Gastroesophageal sphincter (tissue), 4 donors: ENCODE data around the gene TNFSF12. TPM values are rescaled to one million over a fixed set of nuclear protein-coding genes. Genes with fewer than 3 reads are reported as not detected.

Experiments used
- ATAC-seq: fragments of 150-250 bp; one replicate; pipeline ENCODE4 v1.9.1; 2016; ENCODE audit warnings: mild to moderate bottlenecking, moderate library complexity
- H3K27ac ChIP-seq, 4 donors: fragments of 200-600 bp; sonication (generic) in 3 of 4; 1 replicate in 3 of 4; 2 replicates in 1 of 4; pipeline ENCODE4 v1.5.1; 2016 to 2019
- H3K27me3 ChIP-seq: fragments of 200-600 bp; sonication (generic); one replicate; pipeline ENCODE4 v1.5.1; 2019
- H3K36me3 ChIP-seq, 2 donors: fragments of 200-600 bp; sonication (generic); one replicate each; pipeline ENCODE4 v1.5.1; 2019; ENCODE audit warnings: control low read depth in 1 of 2
- H3K4me1 ChIP-seq, 3 donors: fragments of 200-600 bp; sonication (generic); 1 replicate in 2 of 3; 2 replicates in 1 of 3; pipeline ENCODE4 v1.5.1; 2016 to 2019; ENCODE audit warnings: control low read depth in 2 of 3
- H3K4me3 ChIP-seq, 2 donors: fragments of 200-600 bp; sonication (generic); one replicate each; pipeline ENCODE4 v1.5.1; 2019; ENCODE audit warnings: mild to moderate bottlenecking in 1 of 2, moderate library complexity in 1 of 2
- H3K9me3 ChIP-seq, 3 donors: fragments of 200-600 bp; sonication (generic); one replicate each; pipeline ENCODE4 v1.5.1; 2017 to 2019; ENCODE audit warnings: control low read depth in 2 of 3
- EP300 ChIP-seq: sonication (generic); formaldehyde crosslinking; IDR thresholded peaks from one replicate; pipeline ENCODE4 v1.6.1; 2017; ENCODE audit warnings: antibody characterized with exemption, mild to moderate bottlenecking
- POLR2A ChIP-seq, 2 donors: fragments of 450-650 bp; IDR thresholded peaks; one replicate each; pipeline ENCODE4 v1.6.1; 2017; ENCODE audit warnings: antibody characterized with exemption in 2 of 2, mild to moderate bottlenecking in 2 of 2, moderate library complexity in 1 of 2
- POLR2AphosphoS5 ChIP-seq: sonication (generic); formaldehyde crosslinking; IDR thresholded peaks from one replicate; pipeline ENCODE4 v1.6.1; 2017; ENCODE audit warnings: antibody characterized with exemption
- WGBS, 2 donors: methylation state at CpG; one replicate each; pipeline ENCODE4 v1.1.5; 2018; ENCODE audit warnings: low coverage in 1 of 2; 5-methylcytosine and 5-hydroxymethylcytosine counted together
- total RNA-seq, 4 donors: library from RNA; depleted of rRNA; stranded (reverse); fragments of >200 nt; gene quantifications; one replicate each; pipeline ENCODE4 v1.1.0, GENCODE V29; 2016
- TF ChIP-seq, protein P1 (sequence below), 4 experiments: fragments of 200-600 bp in 2 of 4; fragments of 450-650 bp in 2 of 4; sonication (generic) in 1 of 4; IDR thresholded peaks; one replicate each; pipeline ENCODE4 v1.5.1; 2017 to 2019; ENCODE audit warnings: antibody characterized with exemption in 4 of 4, mild to moderate bottlenecking in 2 of 4, moderate library complexity in 2 of 4

Gene TNFSF12
- total RNA-seq, 4 donors from 2014 or later, result 61.1 to 108 (median 84.7) TPM

DNA sequence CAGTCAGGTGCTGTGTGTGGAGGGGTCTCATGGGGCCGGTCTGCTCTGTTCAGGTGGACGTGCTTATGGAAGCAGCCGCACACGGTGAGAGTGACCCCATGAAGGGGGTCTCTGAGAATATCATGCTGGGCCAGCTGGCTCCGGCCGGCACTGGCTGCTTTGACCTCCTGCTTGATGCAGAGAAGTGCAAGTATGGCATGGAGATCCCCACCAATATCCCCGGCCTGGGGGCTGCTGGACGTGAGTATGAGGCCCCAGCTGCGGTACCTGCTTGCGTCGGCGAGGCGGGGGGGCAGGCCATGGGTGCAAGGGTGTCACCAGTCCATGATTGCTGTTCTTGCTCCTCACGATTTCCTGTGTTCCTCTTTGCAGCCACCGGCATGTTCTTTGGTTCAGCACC lies 36.8 kb upstream of the TNFSF12 start:
- Histone ChIP-seq H3K27me3 (no peaks in the 10 kb centered on the region), H3K27ac (no peak overlapping the region), H3K4me1 (peaks cover 0 to 6% (median 0%) of the 10 kb centered on the region in 3 donors), H3K4me3 (no peak overlapping the region), H3K36me3 (peaks cover 0 to 76% of the 10 kb centered on the region in 2 donors), H3K9me3 (no peaks in the 10 kb centered on the region)
- 70 to 100% methylated on average over 2 of the region's 15 CpGs for WGBS, 2 donors
- ATAC-seq, result no peak
- TF ChIP-seq POLR2AphosphoS5, result no peak
- no peak for TF ChIP-seq EP300
- no peak for TF ChIP-seq POLR2A (IDR thresholded peaks at IDR 0.05)
- TF ChIP-seq, protein P1, sequence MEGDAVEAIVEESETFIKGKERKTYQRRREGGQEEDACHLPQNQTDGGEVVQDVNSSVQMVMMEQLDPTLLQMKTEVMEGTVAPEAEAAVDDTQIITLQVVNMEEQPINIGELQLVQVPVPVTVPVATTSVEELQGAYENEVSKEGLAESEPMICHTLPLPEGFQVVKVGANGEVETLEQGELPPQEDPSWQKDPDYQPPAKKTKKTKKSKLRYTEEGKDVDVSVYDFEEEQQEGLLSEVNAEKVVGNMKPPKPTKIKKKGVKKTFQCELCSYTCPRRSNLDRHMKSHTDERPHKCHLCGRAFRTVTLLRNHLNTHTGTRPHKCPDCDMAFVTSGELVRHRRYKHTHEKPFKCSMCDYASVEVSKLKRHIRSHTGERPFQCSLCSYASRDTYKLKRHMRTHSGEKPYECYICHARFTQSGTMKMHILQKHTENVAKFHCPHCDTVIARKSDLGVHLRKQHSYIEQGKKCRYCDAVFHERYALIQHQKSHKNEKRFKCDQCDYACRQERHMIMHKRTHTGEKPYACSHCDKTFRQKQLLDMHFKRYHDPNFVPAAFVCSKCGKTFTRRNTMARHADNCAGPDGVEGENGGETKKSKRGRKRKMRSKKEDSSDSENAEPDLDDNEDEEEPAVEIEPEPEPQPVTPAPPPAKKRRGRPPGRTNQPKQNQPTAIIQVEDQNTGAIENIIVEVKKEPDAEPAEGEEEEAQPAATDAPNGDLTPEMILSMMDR (IDR thresholded peaks at IDR 0.05), result no peak

DNA sequence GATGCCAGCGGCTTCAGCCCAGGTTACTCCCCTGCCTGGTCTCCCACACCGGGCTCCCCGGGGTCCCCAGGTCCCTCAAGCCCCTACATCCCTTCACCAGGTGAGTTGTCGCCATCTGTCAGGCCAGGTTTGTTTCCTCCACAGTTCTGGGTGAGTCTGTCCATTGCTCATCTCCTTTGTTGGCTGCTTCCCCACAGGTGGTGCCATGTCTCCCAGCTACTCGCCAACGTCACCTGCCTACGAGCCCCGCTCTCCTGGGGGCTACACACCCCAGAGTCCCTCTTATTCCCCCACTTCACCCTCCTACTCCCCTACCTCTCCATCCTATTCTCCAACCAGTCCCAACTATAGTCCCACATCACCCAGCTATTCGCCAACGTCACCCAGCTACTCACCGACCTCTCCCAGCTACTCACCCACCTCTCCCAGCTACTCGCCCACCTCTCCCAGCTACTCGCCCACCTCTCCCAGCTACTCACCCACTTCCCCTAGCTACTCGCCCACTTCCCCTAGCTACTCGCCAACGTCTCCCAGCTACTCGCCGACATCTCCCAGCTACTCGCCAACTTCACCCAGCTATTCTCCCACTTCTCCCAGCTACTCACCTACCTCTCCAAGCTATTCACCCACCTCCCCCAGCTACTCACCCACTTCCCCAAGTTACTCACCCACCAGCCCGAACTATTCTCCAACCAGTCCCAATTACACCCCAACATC lies 35.9 kb upstream of the TNFSF12 start:
- Histone ChIP-seq H3K27me3 (no peaks in the 10 kb centered on the region), H3K4me3 (no peak overlapping the region), H3K27ac (no peak overlapping the region), H3K9me3 (no peaks in the 10 kb centered on the region), H3K4me1 (peaks cover 0 to 6% (median 0%) of the 10 kb centered on the region in 3 donors), H3K36me3 (peaks cover 0 to 67% of the 10 kb centered on the region in 2 donors)
- ATAC-seq, result no peak
- WGBS, 2 donors, result 84 to 88% methylated on average over 17 to 20 of the region's 20 CpGs
- TF ChIP-seq EP300 (no peak), POLR2AphosphoS5 (no peak), POLR2A (IDR thresholded peaks at IDR 0.05) (no peak)
- TF ChIP-seq, protein P1 (IDR thresholded peaks at IDR 0.05), result no peak

DNA sequence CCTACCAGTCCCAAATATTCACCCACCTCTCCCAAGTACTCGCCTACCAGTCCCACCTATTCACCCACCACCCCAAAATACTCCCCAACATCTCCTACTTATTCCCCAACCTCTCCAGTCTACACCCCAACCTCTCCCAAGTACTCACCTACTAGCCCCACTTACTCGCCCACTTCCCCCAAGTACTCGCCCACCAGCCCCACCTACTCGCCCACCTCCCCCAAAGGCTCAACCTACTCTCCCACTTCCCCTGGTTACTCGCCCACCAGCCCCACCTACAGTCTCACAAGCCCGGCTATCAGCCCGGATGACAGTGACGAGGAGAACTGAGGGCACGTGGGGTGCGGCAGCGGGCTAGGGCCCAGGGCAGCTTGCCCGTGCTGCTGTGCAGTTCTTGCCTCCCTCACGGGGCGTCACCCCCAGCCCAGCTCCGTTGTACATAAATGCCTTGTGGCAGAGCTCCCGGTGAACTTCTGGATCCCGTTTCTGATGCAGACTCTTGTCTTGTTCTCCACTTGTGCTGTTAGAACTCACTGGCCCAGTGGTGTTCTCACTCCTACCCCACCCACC lies 34.9 kb upstream of the TNFSF12 start:
- WGBS, 2 donors, result 71 to 74% methylated on average over 6 to 9 of the region's 17 CpGs
- peaks cover 0 to 6% (median 0%) of the 10 kb centered on the region in 3 donors for H3K4me1 ChIP-seq
- H3K36me3 ChIP-seq, result peaks cover 0 to 58% of the 10 kb centered on the region in 2 donors
- no peaks in the 10 kb centered on the region for H3K27me3 ChIP-seq
- TF ChIP-seq, protein P1 (IDR thresholded peaks at IDR 0.05), result no peak
- no peak for TF ChIP-seq POLR2AphosphoS5
- no peak for TF ChIP-seq EP300
- TF ChIP-seq POLR2A (IDR thresholded peaks at IDR 0.05), result no peak
- no peaks in the 10 kb centered on the region for H3K9me3 ChIP-seq
- no peak for ATAC-seq
- no peak overlapping the region for H3K27ac ChIP-seq
- H3K4me3 ChIP-seq, result no peak overlapping the region

DNA sequence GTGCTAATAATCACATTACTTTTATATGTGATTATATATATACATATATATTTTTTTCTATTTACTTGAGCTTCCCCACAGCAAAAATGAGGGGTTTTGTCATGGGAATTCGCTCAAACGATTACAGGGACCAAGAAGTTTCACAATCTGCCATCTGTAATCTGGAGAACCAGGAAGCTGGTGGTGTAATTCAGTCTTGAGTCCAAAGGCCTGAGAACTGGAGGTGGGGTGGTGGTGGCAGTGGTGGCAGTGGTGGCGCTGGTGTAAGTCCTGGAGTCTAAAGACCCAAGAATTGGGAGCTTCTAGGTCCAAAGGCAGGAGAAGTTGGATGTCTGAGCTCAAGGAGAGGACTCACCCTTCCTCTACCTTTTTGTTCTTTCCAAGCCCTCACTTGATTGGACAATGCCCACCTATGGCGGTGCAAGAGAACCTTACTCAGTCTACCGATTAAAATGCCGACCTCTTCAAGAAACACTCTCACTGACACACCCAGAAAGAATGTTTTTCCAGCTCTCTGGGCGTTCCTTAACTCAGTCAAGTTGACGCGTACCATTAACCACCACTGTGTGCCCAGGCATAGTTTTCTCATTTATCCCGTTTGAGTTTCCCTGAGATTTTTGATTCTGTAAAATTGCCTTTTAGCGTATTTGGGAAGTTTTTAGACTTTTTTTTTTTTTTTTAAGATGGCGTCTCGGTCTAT lies 32.8 kb upstream of the TNFSF12 start:
- Histone ChIP-seq H3K27ac (no peak overlapping the region), H3K4me3 (no peak overlapping the region), H3K36me3 (peaks cover 0 to 36% of the 10 kb centered on the region in 2 donors), H3K4me1 (peaks cover 0 to 6% (median 0%) of the 10 kb centered on the region in 3 donors), H3K9me3 (no peaks in the 10 kb centered on the region), H3K27me3 (no peaks in the 10 kb centered on the region)
- TF ChIP-seq, protein P1 (IDR thresholded peaks at IDR 0.05), result no peak
- TF ChIP-seq POLR2A (IDR thresholded peaks at IDR 0.05) (no peak), POLR2AphosphoS5 (no peak), EP300 (no peak)
- 83 to 90% methylated on average over 9 to 11 of the region's 13 CpGs for WGBS, 2 donors
- no peak for ATAC-seq
